C4-2B (cell line): ENCODE measurements around the gene KIF26B.

Experiments
- CTCF ChIP-seq: fragments of 450-650 bp; conservative IDR thresholded peaks from 2 replicates; pipeline ENCODE4 v1.5.1; 2017; ENCODE audit warnings: mild to moderate bottlenecking
- ZFX ChIP-seq: fragments of 450-650 bp; IDR thresholded peaks from 2 replicates; pipeline ENCODE4 v1.6.1; 2017

GRCh38 chr1:245129319-245130240, 25.2 kb upstream of the KIF26B start:
- TF ChIP-seq CTCF (no peak), ZFX (no peak)
